GM12865 (cell line): ENCODE results near the gene ATP2B2.
A peak's percentile ranks its signal among the peaks of the same experiment; 100 is the strongest.

Experiments used
- DNase-seq: peaks from one replicate; pipeline ENCODE4 v3.0.0; 2010; ENCODE audit warnings: low read depth
- H3K4me3 ChIP-seq: 2 replicates; pipeline ENCODE4 v1.5.1; 2011; ENCODE audit warnings: mild to moderate bottlenecking, low read depth, low read length, control low read depth
- CTCF ChIP-seq: IDR thresholded peaks from 2 replicates; pipeline ENCODE4 v1.5.1; 2011; ENCODE audit warnings: low read length, control low read depth, low read depth, inconsistent platforms; ENCODE audit not compliant: insufficient read depth; ENCODE audit errors: missing control alignments

Gene ATP2B2

GRCh38 chr3:10505050-10505790, at the start of gene ATP2B2:
Gene ATP2B2, minus strand, starts transcription at chr3:10505586. Its CDS starts 56,043 bp downstream, at chr3:10449543.
- no peak for DNase-seq
- no peak within 1 kb of the TSS for H3K4me3 ChIP-seq
- no peak for TF ChIP-seq CTCF

GRCh38 chr3:10554746-10555145, 49.4 kb upstream of the ATP2B2 start:
- no peak overlapping the region for H3K4me3 ChIP-seq
- no peak for TF ChIP-seq CTCF
- no peak for DNase-seq

GRCh38 chr3:10554236-10554611, 48.8 kb upstream of the ATP2B2 start:
- no peak for TF ChIP-seq CTCF
- no peak for DNase-seq
- no peak overlapping the region for H3K4me3 ChIP-seq

- DNase-seq: no peak
- no peak overlapping the region for H3K4me3 ChIP-seq
- no peak for TF ChIP-seq CTCF
Observed at GRCh38 chr3:10553591-10554235, 48.3 kb upstream of the ATP2B2 start.

- TF ChIP-seq CTCF: no peak
- H3K4me3 ChIP-seq: no peak overlapping the region
- no peak for DNase-seq
Observed at GRCh38 chr3:10552631-10552943, 47.2 kb upstream of the ATP2B2 start.

GRCh38 chr3:10551821-10552630, 46.6 kb upstream of the ATP2B2 start:
- DNase-seq: peak; percentile 16
- TF ChIP-seq CTCF: no peak
- no peak overlapping the region for H3K4me3 ChIP-seq
